ENCODE data around the gene PLEKHG4B.
"Not testable (repeated sequence)": the region's sequence is repeated elsewhere in the genome, so short reads cannot be mapped to it uniquely, and the experiment has no call there.

PLEKHG4B gene

DNA sequence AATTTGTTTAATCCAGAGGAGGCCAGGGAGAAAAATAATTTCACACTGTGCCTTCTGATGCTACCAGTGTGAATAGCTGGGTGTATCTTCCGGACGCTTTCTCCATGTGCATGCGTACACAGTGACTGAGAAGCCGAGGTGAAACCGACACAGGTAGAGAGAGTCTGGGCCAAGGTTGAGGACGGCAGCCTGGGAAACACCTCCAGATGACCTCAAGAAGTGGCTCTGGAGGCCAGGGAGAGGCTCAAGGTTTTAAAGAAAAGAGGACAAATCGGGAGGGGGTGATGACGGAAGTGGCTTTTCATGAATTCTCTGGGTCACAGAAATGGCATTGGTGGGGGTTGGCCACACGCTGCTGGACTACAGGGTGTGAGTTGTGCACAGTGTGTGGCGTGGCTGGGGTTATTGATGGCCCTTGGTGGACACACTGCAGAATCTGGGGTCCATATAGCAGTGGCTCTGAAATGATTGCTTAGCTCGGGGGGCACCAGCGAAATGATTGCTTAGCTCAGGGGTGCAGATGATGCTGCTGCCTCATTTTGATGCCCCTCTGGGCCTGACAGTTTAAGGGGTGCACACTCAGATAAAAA is 65.3 kb downstream of the PLEKHG4B start:
- no peak for ATAC-seq

DNA sequence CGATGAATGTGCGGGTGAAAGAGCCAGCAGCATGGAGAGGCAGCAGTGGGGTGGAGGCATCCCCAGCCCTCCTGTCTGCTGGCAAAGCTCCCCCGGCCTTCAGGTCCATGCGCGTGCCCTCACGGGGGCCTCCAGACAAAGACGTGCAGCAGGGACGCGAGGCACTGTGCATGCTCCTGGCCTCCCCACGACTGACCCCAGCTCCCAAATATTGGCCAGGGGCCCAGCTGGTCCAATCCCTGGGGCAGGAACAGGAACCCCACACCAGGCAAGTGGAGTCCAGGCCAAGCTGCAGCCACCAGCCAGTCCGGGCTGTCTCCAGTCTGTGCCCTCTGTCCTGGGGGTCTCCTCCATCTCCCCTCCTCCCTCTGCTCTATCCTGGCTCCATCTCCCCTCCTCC is 65.8 kb downstream of the PLEKHG4B start:
- no peak for ATAC-seq

DNA sequence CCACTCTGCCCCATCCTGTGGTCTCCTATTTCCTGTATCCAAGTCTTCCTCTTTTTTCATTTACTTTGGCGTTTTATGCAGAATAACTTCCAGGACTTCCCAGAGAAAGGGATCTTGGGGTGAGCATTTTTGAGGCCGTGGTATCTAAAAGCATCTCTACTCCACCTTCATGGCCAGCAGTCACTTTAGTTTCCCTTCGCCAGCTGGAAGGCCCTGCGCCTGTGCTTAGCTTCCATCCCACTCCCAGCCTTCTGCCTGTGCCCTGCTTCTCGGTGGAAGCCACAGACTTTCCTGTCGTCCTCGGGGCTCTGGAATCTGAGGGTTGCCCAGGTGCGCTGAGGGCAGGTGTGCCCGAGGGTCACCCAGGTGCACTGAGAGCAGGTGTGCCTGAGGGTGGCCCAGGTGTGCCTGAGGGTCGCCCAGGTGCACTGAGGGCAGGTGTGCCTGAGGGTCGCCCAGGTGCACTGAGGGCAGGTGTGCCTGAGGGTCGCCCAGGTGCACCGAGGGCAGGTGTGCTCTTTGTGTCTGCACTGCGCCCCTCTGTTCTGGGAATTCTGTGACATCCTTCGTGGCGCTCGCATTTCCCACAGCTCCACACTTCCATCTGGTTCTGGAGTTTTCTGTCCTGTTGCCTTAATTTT is 67.0 kb downstream of the PLEKHG4B start:
- no peak for ATAC-seq

GRCh38 chr5:159448-160172 is 67.6 kb downstream of the PLEKHG4B start:
- no peak for ATAC-seq

DNA sequence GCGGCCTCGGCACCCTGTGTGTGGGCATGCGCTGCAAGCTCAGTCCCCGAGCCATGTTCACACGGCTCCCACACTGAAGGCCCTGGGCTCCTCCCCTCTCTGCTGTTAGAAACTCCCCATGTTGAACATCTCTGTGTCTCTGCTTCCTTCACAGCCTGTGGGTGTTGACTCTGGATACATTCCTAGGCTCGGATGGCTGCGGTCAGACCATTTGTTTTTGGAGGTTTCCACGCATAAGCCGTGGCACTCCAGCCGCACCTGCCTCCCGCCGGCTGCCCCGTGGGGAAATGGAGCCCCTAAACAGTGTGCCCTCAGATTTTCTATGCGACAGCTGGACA is 68.2 kb downstream of the PLEKHG4B start:
- ATAC-seq = no peak

DNA sequence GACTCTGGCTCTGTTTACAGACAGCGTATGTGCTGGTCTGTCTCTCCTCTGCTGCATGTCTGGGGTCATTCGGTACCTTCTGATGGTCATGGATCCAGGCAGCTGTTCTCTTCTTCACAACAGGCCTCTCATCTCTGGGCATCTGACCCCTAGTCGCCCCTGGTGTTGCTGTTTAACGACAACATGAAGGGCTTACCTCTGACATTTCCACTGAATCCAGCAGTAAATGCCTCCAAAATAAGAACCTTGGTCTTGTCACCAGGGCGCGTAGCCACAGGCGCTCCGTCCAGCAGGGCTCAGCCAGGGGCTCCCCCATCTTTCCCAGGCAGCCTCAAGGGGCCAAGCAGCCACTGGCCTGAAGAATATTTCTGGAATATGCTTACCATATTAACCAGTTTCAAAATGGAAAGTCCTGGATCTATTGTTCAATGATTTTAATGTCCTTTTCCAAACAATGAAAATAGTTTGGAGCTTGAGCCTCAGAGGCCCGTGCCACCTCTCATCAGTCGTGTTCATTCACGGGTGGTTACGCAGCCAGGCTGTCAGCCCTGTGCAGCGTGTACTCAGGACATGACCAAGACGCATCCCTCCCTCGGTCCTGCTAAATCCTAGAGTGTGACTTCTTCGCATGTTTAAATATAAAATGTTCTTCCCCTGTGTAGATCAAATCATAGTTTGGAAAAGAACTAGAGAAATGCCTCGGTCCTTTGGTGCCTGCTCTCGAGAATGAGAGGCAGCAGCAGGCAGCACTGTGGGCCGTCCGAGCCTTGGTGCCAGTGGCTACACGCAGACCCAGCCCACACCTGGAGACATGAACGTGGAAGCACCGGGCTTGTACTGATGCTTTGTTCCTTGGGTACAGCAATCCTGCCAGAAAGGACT is 69.2 kb downstream of the PLEKHG4B start:
- ATAC-seq = no peak

- no peak for ATAC-seq
These were observed 69.8 kb downstream of the PLEKHG4B start for GRCh38 chr5:161803-162110.

GRCh38 chr5:162190-162564 is 70.2 kb downstream of the PLEKHG4B start:
- ATAC-seq = no peak

- ATAC-seq = no peak
These were observed 70.8 kb downstream of the PLEKHG4B start for GRCh38 chr5:162565-163337.

DNA sequence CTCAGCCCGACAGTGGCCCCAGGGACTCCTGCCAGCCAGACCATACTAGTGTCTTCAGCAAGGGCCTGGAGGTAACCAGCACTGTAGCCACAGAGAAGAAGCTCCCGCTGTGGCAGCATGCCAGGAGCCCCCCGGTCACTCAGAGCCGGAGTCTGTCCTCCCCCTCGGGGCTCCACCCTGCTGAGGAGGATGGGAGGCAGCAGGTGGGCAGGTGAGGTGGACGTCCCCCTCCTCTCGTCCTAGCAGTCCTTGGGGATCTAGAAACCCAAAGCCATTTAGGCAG is 71.3 kb downstream of the PLEKHG4B start:
- no peak for ATAC-seq

GRCh38 chr5:163841-164240 is 71.9 kb downstream of the PLEKHG4B start:
- no peak for ATAC-seq

DNA sequence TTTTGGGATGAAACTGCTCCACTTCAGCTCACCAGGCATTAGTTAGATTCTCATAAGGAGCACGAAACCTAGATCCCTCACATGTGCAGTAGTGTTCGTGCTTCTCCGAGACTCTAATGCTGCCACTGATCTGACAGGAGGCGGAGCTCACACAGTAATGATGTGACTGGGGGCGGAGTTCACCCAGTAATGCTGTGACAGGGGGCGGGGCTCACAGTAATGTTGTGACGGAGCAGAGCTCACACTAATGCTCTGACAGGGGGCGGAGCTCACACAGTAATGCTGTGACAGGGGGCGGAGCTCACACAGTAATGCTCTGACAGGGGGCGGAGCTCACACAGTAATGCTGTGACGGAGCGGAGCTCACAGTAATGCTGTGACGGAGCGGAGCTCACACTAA is 72.3 kb downstream of the PLEKHG4B start:
- ATAC-seq = no peak

DNA sequence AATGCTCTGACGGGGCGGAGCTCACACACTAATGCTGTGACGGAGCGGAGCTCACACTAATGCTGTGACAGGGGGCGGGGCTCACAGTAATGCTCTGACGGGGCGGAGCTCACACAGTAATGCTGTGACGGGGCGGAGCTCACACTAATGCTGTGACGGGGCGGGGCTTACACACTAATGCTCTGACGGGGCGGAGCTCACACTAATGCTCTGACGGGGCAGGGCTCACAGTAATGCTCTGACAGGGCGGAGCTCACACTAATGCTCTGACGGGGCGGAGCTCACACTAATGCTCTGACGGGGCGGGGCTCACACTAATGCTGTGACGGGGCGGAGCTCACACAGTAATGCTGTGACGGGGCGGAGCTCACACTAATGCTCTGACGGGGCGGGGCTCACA is 72.8 kb downstream of the PLEKHG4B start:
- not testable (repeated sequence) for ATAC-seq

DNA sequence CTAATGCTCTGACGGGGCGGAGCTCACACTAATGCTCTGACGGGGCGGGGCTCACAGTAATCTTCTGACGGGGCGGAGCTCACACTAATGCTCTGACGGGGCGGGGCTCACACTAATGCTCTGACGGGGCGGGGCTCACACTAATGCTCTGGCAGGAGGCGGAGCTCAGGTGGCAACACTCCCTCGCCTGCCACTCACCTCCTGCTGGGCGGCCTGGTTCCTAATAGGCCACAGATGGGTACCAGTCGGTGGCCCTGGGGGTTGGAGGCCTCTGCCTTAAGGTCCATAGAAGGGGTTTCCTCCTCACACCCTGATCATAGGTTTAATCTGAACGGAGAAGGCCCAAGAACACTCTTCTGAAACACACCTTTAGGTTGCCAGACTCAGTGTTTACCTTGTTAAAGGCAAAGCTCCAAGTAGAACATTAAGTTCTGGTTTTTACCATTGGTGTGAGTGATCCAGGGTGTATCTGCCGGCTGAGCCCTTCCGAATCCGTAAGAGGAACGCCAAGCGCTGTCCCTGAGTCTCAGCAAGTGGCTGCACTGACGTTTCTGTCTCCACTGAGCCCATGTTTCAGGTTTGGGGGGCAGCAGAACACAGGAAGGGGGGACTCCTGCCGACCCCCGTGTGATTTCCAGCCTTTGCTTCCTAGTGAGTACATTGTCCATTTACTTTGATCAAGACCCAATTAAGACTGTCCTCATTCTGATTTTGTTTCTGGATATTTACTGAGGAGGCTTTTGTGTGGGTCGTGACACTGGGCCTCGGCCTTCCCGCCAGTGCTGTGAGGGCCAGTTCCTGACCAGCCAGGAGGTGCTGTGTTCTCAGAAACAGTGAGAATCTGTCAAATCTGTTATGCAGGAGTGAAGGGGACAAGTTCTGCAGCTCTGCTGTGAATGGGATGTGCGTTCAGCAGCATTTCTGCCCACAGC is 74.7 kb downstream of the PLEKHG4B start:
- no peak for ATAC-seq

DNA sequence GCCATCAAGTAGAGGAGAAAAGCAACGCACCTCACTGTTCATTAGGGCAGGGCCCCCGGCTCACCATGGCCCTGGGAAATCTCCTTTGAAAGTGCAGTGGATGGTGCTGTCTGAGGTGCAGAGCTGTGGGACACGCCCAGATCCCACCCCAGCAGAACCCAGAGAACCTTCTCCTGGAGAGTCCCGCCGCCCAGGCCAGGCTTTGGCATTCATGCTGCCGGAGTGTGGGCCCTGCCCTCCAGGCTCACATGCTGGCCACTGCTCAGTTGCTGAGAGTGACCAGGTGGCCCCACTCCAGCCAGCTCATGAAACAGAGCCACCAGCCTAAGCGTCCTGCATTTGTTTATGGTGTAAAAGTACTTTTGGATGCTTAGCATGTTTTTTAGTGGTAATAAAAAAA is 75.5 kb downstream of the PLEKHG4B start:
- ATAC-seq = no peak

DNA sequence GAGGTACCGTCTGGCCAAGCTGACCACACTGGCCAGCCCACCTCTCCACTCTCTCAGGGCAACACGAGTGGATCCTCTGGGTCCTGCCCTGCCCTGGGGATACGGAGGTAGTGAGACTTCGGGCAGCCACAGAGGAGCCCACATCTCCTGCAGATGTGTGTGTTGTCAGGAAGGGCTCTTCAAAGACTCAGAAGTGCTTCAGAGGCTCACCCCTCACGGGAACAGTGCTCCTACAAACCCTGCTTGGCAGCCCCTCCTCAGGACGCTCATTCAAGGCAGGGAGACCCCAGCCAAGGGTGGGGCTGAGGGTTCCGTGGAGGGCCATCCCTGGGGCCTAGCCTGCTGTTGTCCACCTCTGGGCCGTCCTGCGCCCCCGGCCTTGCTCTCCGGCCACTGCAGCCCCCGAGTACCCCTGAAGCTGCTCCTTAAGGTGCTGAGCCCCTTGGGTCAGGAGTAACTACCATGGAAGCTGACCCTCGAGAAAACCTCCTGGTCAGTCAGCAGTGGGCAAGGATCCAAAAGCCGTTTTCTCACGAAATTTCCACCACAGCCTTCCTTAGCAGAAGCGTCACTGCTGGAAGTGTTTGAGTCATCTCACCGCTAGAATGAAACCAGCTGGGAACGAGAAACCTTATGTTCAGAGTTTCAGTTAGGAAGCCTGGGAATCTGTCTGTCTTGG is 76.2 kb downstream of the PLEKHG4B start:
- no peak for ATAC-seq

- ATAC-seq = no peak
These were observed 77.2 kb downstream of the PLEKHG4B start for GRCh38 chr5:169071-169727.

- ATAC-seq = no peak
These were observed 77.7 kb downstream of the PLEKHG4B start for GRCh38 chr5:169728-170094.

GRCh38 chr5:170971-171800 is 79.2 kb downstream of the PLEKHG4B start:
- ATAC-seq = no peak

GRCh38 chr5:171801-172331 is 79.9 kb downstream of the PLEKHG4B start:
- no peak for ATAC-seq
